OCI-LY3 (cell line): ENCODE results near the gene RTN4RL1.

Source experiments
- H2AFZ ChIP-seq: fragments of 200-600, 300-600 bp; shearing (Covaris generic); 2 replicates; pipeline ENCODE4 v1.6.0; 2014; ENCODE audit warnings: antibody characterized with exemption, low read depth, low read length
- H3K27ac ChIP-seq: fragments of 200-600, 300-600 bp; sonication (generic); 2 replicates; pipeline ENCODE4 v1.5.1; 2014; ENCODE audit warnings: mild to moderate bottlenecking, low read length, moderate library complexity, mixed read lengths
- H3K27me3 ChIP-seq: fragments of 200-600, 300-600 bp; sonication (generic); 2 replicates; pipeline ENCODE4 v1.6.1; 2014; ENCODE audit warnings: low read depth, low read length, mixed read lengths
- H3K36me3 ChIP-seq: fragments of 200-600, 300-600 bp; sonication (generic); replicated peaks from 2 replicates; pipeline ENCODE3; 2014; ENCODE audit warnings: low read depth, low read length, mixed read lengths
- H3K4me1 ChIP-seq: fragments of 300-600, 200-600 bp; sonication (generic); 2 replicates; pipeline ENCODE4 v1.6.1; 2014; ENCODE audit warnings: low read length, mixed read lengths
- H3K4me2 ChIP-seq: fragments of 200-600, 300-600 bp; sonication (generic); 2 replicates; pipeline ENCODE4 v1.6.1; 2014; ENCODE audit warnings: low read length, mixed read lengths
- H3K4me3 ChIP-seq: fragments of 300-600, 200-600 bp; sonication (generic); 2 replicates; pipeline ENCODE4 v1.5.1; 2014; ENCODE audit warnings: antibody characterized with exemption, mild to moderate bottlenecking, low read length, moderate library complexity
- H3K79me2 ChIP-seq: fragments of 300-600, 200-600 bp; shearing (Covaris generic); 2 replicates; pipeline ENCODE4 v1.6.1; 2014; ENCODE audit warnings: mild to moderate bottlenecking, low read length, mixed read lengths
- H3K9ac ChIP-seq: fragments of 300-600, 200-600 bp; shearing (Covaris generic); 2 replicates; pipeline ENCODE4 v1.6.0; 2014; ENCODE audit warnings: mild to moderate bottlenecking, low read length, moderate library complexity
- H3K9me3 ChIP-seq: fragments of 200-600, 300-600 bp; shearing (Covaris generic); 2 replicates; pipeline ENCODE4 v1.6.1; 2014; ENCODE audit warnings: low read length, mixed read lengths; ENCODE audit not compliant: insufficient read depth
- H4K20me1 ChIP-seq: fragments of 200-600, 300-600 bp; sonication (generic); 2 replicates; pipeline ENCODE4 v1.6.1; 2016; ENCODE audit warnings: low read length, mixed read lengths; ENCODE audit not compliant: insufficient read depth
- CTCF ChIP-seq: fragments of 200-600, 300-600 bp; sonication (generic); IDR thresholded peaks from 2 replicates; pipeline ENCODE4 v1.5.1; 2014; ENCODE audit warnings: antibody characterized with exemption, low read length, low read depth
- EZH2phosphoT487 ChIP-seq: fragments of 200-600 bp; shearing (Covaris generic); IDR thresholded peaks from 2 replicates; pipeline ENCODE4 v1.6.1; 2018; ENCODE audit warnings: antibody characterized with exemption, mixed run types, low read depth

RTN4RL1 gene

GRCh38 chr17:2020721-2021120 is 4.4 kb downstream of the RTN4RL1 start:
- Histone ChIP-seq H3K4me1 (peaks cover 25% of the 10 kb centered on the region), H3K9ac (no peak overlapping the region), H3K36me3 (no peaks in the 10 kb centered on the region), H3K27ac (no peak overlapping the region), H3K4me2 (no peak overlapping the region), H3K27me3 (peaks cover 5% of the 10 kb centered on the region; the same call in 1 of the 2 replicates), H3K4me3 (no peak overlapping the region), H3K79me2 (no peaks in the 10 kb centered on the region), H3K9me3 (no peaks in the 10 kb centered on the region), H2AFZ (no peak overlapping the region), H4K20me1 (no peaks in the 10 kb centered on the region)
- no peak for TF ChIP-seq EZH2phosphoT487
- TF ChIP-seq CTCF: no peak

GRCh38 chr17:2019723-2020122 is 5.4 kb downstream of the RTN4RL1 start:
- Histone ChIP-seq H3K9me3 (no peaks in the 10 kb centered on the region), H2AFZ (no peak overlapping the region), H3K4me1 (peaks cover 25% of the 10 kb centered on the region), H3K4me2 (no peak overlapping the region), H3K36me3 (no peaks in the 10 kb centered on the region), H3K4me3 (no peak overlapping the region), H4K20me1 (no peaks in the 10 kb centered on the region), H3K27ac (no peak overlapping the region), H3K79me2 (no peaks in the 10 kb centered on the region), H3K27me3 (peaks cover 5% of the 10 kb centered on the region; the same call in 1 of the 2 replicates), H3K9ac (no peak overlapping the region)
- no peak for TF ChIP-seq CTCF
- no peak for TF ChIP-seq EZH2phosphoT487

GRCh38 chr17:2018716-2019510 is 6.2 kb downstream of the RTN4RL1 start:
- Histone ChIP-seq H3K79me2 (no peaks in the 10 kb centered on the region), H4K20me1 (no peaks in the 10 kb centered on the region), H3K36me3 (no peaks in the 10 kb centered on the region), H3K9me3 (no peaks in the 10 kb centered on the region), H3K4me2 (peak overlapping the region; percentile 96), H3K27ac (no peak overlapping the region), H3K27me3 (peaks cover 5% of the 10 kb centered on the region; the same call in 1 of the 2 replicates), H2AFZ (no peak overlapping the region), H3K4me3 (peak overlapping the region; percentile 77), H3K4me1 (peaks cover 25% of the 10 kb centered on the region), H3K9ac (peak overlapping the region; percentile 77; the same call in 1 of the 2 replicates)
- TF ChIP-seq CTCF (no peak), EZH2phosphoT487 (no peak)

- peak overlapping the region; percentile 52 for H3K27ac ChIP-seq
- H3K27me3 ChIP-seq: peaks cover 5% of the 10 kb centered on the region; the same call in 1 of the 2 replicates
- no peaks in the 10 kb centered on the region for H3K79me2 ChIP-seq
- no peaks in the 10 kb centered on the region for H4K20me1 ChIP-seq
- H3K9ac ChIP-seq: peak overlapping the region; percentile 77
- no peak for TF ChIP-seq EZH2phosphoT487
- no peak for TF ChIP-seq CTCF
- peak overlapping the region; percentile 96 for H3K4me2 ChIP-seq
- no peaks in the 10 kb centered on the region for H3K36me3 ChIP-seq
- peaks cover 25% of the 10 kb centered on the region for H3K4me1 ChIP-seq
- H2AFZ ChIP-seq: peak overlapping the region; percentile 68; the same call in 1 of the 2 replicates
- H3K9me3 ChIP-seq: no peaks in the 10 kb centered on the region
- H3K4me3 ChIP-seq: peak overlapping the region; percentile 77
These were observed 7.7 kb downstream of the RTN4RL1 start for GRCh38 chr17:2017274-2017941.
